K562 (cell line): Measurements from ENCODE around the gene LMBR1. TPM values are rescaled to one million over a fixed set of nuclear protein-coding genes. Genes with fewer than 3 reads are reported as not detected.
A peak's percentile ranks its signal among the peaks of the same experiment; 100 is the strongest.

Experiments used
- ATAC-seq: fragments of 200-7000 bp; cut with Tn5 transposase; 3 replicates; pipeline ENCODE4 v1.9.1; 2020; ENCODE audit warnings: moderate library complexity
- BruUV-seq: library from RNA; stranded (reverse); fragments of 400-500 nt; replicated peaks from 2 replicates; lab custom pipeline; 2021; lab: Mats Ljungman, UMichigan
- CTCF ChIA-PET: fragments of 300-600 bp; formaldehyde crosslinking; extraction: SDS; loops from one replicate; lab custom pipeline; 2021; ENCODE audit warnings: low intra/inter-chr PET ratio; lab: Yijun Ruan, JAX
- POLR2A ChIA-PET: fragments of 300-600, 350-650 bp; sonication (Branson Sonifier 250); formaldehyde crosslinking; extraction: SDS; loops from one replicate; lab custom pipeline; 2021; ENCODE audit warnings: antibody characterized with exemption, inconsistent platforms; lab: Yijun Ruan, JAX
- DNase-seq, 4 experiments: peaks; one replicate each; pipeline versions ENCODE4 v3.0.0 to v3.0.0-alpha.2; 2011 to 2018; ENCODE audit warnings: low spot score in 3 of 4, mixed read lengths in 3 of 4; ENCODE audit errors: extremely low read depth in 1 of 4
- FAIRE-seq: peaks from 2 replicates; lab custom pipeline; 2011; peaks lifted over from hg19 to GRCh38; lab: Jason Lieb, UNC
- H2AFZ ChIP-seq: 2 replicates; pipeline ENCODE4 v1.6.0; 2011; ENCODE audit warnings: low read depth, low read length, control low read depth, inconsistent platforms
- H3K27ac ChIP-seq: fragments of 200-600 bp; 3 replicates; pipeline ENCODE4 v1.8.0; 2011; ENCODE audit warnings: low read depth, mild to moderate bottlenecking, control low read depth, inconsistent platforms, low read length, moderate library complexity, mixed read lengths; ENCODE audit errors: extremely low read depth
- H3K27me3 ChIP-seq, 2 experiments: fragments of 300-600 bp in 1 of 2; 2 replicates in 1 of 2; 3 replicates in 1 of 2; pipeline versions ENCODE4 v1.6.0 to v1.8.0; 2011; ENCODE audit warnings: inconsistent platforms in 2 of 2, low read length in 2 of 2, mild to moderate bottlenecking in 1 of 2, mixed read lengths in 1 of 2, moderate library complexity in 1 of 2; ENCODE audit not compliant: control insufficient read depth in 2 of 2, insufficient read depth in 2 of 2
- H3K36me3 ChIP-seq: fragments of 300-600 bp; 3 replicates; pipeline ENCODE4 v1.8.0; 2011; ENCODE audit warnings: mild to moderate bottlenecking, low read length, inconsistent platforms; ENCODE audit not compliant: control insufficient read depth, insufficient read depth
- H3K4me1 ChIP-seq, 2 experiments: fragments of 200-600 bp in 1 of 2; replicated peaks in 1 of 2; 2 replicates in 1 of 2; 3 replicates in 1 of 2; pipeline versions ENCODE4 v1.5.1 to v1.8.0; 2011; ENCODE audit warnings: inconsistent platforms in 2 of 2, low read length in 2 of 2, mild to moderate bottlenecking in 1 of 2, mixed read lengths in 1 of 2, moderate library complexity in 1 of 2; ENCODE audit not compliant: control insufficient read depth in 2 of 2, insufficient read depth in 2 of 2
- H3K4me2 ChIP-seq: 2 replicates; pipeline ENCODE4 v1.6.1; 2011; ENCODE audit warnings: low read length, control low read depth, inconsistent platforms, mixed read lengths; ENCODE audit not compliant: insufficient read depth
- H3K4me3 ChIP-seq: fragments of 200-600 bp; sonication (generic), shearing (Covaris generic); 2 replicates; pipeline ENCODE4 v1.5.1; 2016; ENCODE audit warnings: control low read depth, inconsistent platforms
- H3K79me2 ChIP-seq: fragments of 200-600 bp; 3 replicates; pipeline ENCODE4 v1.8.0; 2011; ENCODE audit warnings: low read length, inconsistent platforms; ENCODE audit not compliant: control insufficient read depth, insufficient read depth
- H3K9ac ChIP-seq, 2 experiments: 2 replicates each; pipeline versions ENCODE4 v1.6.0 to v1.6.1; 2011; ENCODE audit warnings: low read depth in 2 of 2, low read length in 2 of 2, control low read depth in 1 of 2, inconsistent platforms in 1 of 2, mild to moderate bottlenecking in 1 of 2, mixed read lengths in 1 of 2; ENCODE audit not compliant: insufficient read depth in 1 of 2
- H3K9me1 ChIP-seq: one replicate; pipeline ENCODE4 v1.6.0; 2011; ENCODE audit warnings: inconsistent platforms, mild to moderate bottlenecking, low read length, moderate library complexity; ENCODE audit not compliant: control insufficient read depth, insufficient read depth
- H3K9me3 ChIP-seq: replicated peaks from 2 replicates; pipeline ENCODE4 v1.5.1; 2011; ENCODE audit warnings: low read depth, low read length, inconsistent platforms; ENCODE audit not compliant: control insufficient read depth, insufficient read depth
- H4K20me1 ChIP-seq: replicated peaks from 2 replicates; pipeline ENCODE4 v1.6.1; 2011; ENCODE audit warnings: low read length, inconsistent platforms, mixed read lengths; ENCODE audit not compliant: control insufficient read depth, insufficient read depth
- EZH2 ChIP-seq: IDR thresholded peaks from 2 replicates; pipeline ENCODE4 v1.6.1; 2012; ENCODE audit warnings: low read depth, mild to moderate bottlenecking, inconsistent platforms, low read length, borderline replicate concordance
- GABPB2 ChIP-seq: fragments of 250-450 bp; sonication (Bioruptor Pico); conservative IDR thresholded peaks from 2 replicates; pipeline ENCODE4 v1.5.1; 2021; ENCODE audit warnings: mild to moderate bottlenecking
- HDAC2 ChIP-seq: fragments of 450-650 bp; IDR thresholded peaks from 2 replicates; pipeline ENCODE4 v1.6.1; 2016; ENCODE audit warnings: mild to moderate bottlenecking
- JUN ChIP-seq, 2 experiments: sonication (generic) in 1 of 2; formaldehyde crosslinking in 1 of 2; IDR thresholded peaks; 2 replicates each; pipeline versions ENCODE4 v1.6.1 to v1.8.0; 2012 to 2022; ENCODE audit warnings: borderline replicate concordance in 2 of 2, mild to moderate bottlenecking in 2 of 2, improper control_type of control experiment in 1 of 2, low read depth in 1 of 2, low read length in 1 of 2, missing genetic modification reagents in 1 of 2
- MAFK ChIP-seq: IDR thresholded peaks from 2 replicates; pipeline ENCODE4 v1.6.1; 2011; ENCODE audit warnings: low read length, improper control_type of control experiment
- NCOA2 ChIP-seq, 2 experiments: fragments of 450-650 bp; IDR thresholded peaks; 2 replicates each; pipeline ENCODE4 v1.6.1; 2018; ENCODE audit warnings: mild to moderate bottlenecking in 2 of 2, moderate library complexity in 1 of 2; ENCODE audit not compliant: partially characterized antibody in 2 of 2
- PCBP1 ChIP-seq: fragments of 200-400 bp; formaldehyde crosslinking; IDR thresholded peaks from 2 replicates; pipeline ENCODE4 v1.6.1; 2018; ENCODE audit warnings: mild to moderate bottlenecking, low read depth, low read length; ENCODE audit not compliant: poor library complexity, severe bottlenecking
- ZBTB17 ChIP-seq: fragments of 450-650 bp; formaldehyde crosslinking; IDR thresholded peaks from 2 replicates; pipeline ENCODE4 v1.4.0; 2020; ENCODE audit warnings: mild to moderate bottlenecking
- ZNF174 ChIP-seq: fragments of 250-450 bp; sonication (Bioruptor Pico); IDR thresholded peaks from 2 replicates; pipeline ENCODE4 v1.4.0; 2020; ENCODE audit warnings: mild to moderate bottlenecking
- ZSCAN32 ChIP-seq: fragments of 450-650 bp; formaldehyde crosslinking; IDR thresholded peaks from 2 replicates; pipeline ENCODE4 v1.4.0; 2020; ENCODE audit warnings: mild to moderate bottlenecking, moderate library complexity
- WGBS: fragments of 100-300 bp; shearing (Covaris generic); methylation state at CpG from one replicate; pipeline ENCODE4 v1.1.6; 2016; ENCODE audit warnings: low coverage, mixed read lengths; ENCODE audit not compliant: insufficient coverage; ENCODE audit errors: missing lambda C conversion rate; 5-methylcytosine and 5-hydroxymethylcytosine counted together
- in situ Hi-C: fragments of 300-500 bp; cut with MboI; formaldehyde crosslinking; loops from 4 replicates; pipeline ENCODE4 v1.15.0; 2018; ENCODE audit warnings: inconsistent platforms, mixed read lengths
- intact Hi-C: fragments of 100-400 bp; cut with micrococcal nuclease; formaldehyde crosslinking; loops from 2 replicates; pipeline ENCODE4 v1.14.2; 2022
- polyA plus RNA-seq, 8 experiments: library from polyadenylated mRNA; depleted of rRNA in 4 of 8; stranded (reverse) in 5 of 8; unstranded in 3 of 8; fragments of >200 nt; fragmentation: Nextera tagmentation in 2 of 8; fragmentation: Illumina TruSeq in 1 of 8; extraction: Ambion mirVana in 2 of 8; extraction: Trizol in 1 of 8; gene quantifications; 2 replicates each; pipeline versions ENCODE4 v1.2.1 to v1.2.3, GENCODE V29; 2011 to 2014; ENCODE audit warnings: inconsistent platforms in 1 of 8, missing spikeins in 1 of 8
- total RNA-seq, 7 experiments: library from RNA; depleted of rRNA in 6 of 7; stranded (reverse); fragments of >200 nt in 6 of 7; fragmentation: Illumina TruSeq in 2 of 7; extraction: Trizol in 2 of 7; gene quantifications; 2 replicates each; pipeline versions ENCODE4 v1.2.1 to v1.2.3, GENCODE V29; 2011 to 2021; ENCODE audit warnings: low replicate concordance in 1 of 7
- TF ChIP-seq, protein P1 (sequence below): fragments of 200-600 bp; sonication (generic); IDR thresholded peaks from one replicate; pipeline ENCODE4 v1.6.1; 2012; ENCODE audit warnings: mild to moderate bottlenecking, low read depth, low read length, inconsistent platforms

The LMBR1 gene
- total and polyA plus RNA-seq, 9 of the 15 experiments (the other 6 are each of a cell fraction or from before 2014, with no cell fraction given) = 7.7 to 90.0 (median 59.9) TPM

- Histone ChIP-seq H3K9me1 (no peaks in the 10 kb centered on the region), H3K9ac (no peak overlapping the region), H3K36me3 (peaks cover 20% of the 10 kb centered on the region; the same call in 1 of the 3 replicates), H3K27me3 (no peaks in the 10 kb centered on the region), H3K79me2 (no peaks in the 10 kb centered on the region), H3K4me2 (no peak overlapping the region), H3K4me3 (no peak overlapping the region), H3K27ac (no peak overlapping the region), H4K20me1 (no peaks in the 10 kb centered on the region), H2AFZ (no peak overlapping the region), H3K9me3 (no peaks in the 10 kb centered on the region), H3K4me1 (peaks cover 9 to 14% of the 10 kb centered on the region in 2 experiments; a peak in 4 of 5 replicates)
- BruUV-seq = no TSS peak
- FAIRE-seq (no peak), DNase-seq (no peak), ATAC-seq (peak; percentile 17; the same call in 1 of the 3 replicates)
- CTCF ChIA-PET = no interaction called here
- WGBS = 72% methylated on average over 8 of the region's 8 CpGs
- in situ Hi-C loops = no loop called here
- POLR2A ChIA-PET = interaction anchor here (1.2 to 2.1 kb wide), 3 partner anchors 8 to 23 kb away, joined by 3 to 9 read pairs (median 4); no protein-coding TSS in a partner anchor
- intact Hi-C loops = no loop called here
- TF ChIP-seq, protein P1, sequence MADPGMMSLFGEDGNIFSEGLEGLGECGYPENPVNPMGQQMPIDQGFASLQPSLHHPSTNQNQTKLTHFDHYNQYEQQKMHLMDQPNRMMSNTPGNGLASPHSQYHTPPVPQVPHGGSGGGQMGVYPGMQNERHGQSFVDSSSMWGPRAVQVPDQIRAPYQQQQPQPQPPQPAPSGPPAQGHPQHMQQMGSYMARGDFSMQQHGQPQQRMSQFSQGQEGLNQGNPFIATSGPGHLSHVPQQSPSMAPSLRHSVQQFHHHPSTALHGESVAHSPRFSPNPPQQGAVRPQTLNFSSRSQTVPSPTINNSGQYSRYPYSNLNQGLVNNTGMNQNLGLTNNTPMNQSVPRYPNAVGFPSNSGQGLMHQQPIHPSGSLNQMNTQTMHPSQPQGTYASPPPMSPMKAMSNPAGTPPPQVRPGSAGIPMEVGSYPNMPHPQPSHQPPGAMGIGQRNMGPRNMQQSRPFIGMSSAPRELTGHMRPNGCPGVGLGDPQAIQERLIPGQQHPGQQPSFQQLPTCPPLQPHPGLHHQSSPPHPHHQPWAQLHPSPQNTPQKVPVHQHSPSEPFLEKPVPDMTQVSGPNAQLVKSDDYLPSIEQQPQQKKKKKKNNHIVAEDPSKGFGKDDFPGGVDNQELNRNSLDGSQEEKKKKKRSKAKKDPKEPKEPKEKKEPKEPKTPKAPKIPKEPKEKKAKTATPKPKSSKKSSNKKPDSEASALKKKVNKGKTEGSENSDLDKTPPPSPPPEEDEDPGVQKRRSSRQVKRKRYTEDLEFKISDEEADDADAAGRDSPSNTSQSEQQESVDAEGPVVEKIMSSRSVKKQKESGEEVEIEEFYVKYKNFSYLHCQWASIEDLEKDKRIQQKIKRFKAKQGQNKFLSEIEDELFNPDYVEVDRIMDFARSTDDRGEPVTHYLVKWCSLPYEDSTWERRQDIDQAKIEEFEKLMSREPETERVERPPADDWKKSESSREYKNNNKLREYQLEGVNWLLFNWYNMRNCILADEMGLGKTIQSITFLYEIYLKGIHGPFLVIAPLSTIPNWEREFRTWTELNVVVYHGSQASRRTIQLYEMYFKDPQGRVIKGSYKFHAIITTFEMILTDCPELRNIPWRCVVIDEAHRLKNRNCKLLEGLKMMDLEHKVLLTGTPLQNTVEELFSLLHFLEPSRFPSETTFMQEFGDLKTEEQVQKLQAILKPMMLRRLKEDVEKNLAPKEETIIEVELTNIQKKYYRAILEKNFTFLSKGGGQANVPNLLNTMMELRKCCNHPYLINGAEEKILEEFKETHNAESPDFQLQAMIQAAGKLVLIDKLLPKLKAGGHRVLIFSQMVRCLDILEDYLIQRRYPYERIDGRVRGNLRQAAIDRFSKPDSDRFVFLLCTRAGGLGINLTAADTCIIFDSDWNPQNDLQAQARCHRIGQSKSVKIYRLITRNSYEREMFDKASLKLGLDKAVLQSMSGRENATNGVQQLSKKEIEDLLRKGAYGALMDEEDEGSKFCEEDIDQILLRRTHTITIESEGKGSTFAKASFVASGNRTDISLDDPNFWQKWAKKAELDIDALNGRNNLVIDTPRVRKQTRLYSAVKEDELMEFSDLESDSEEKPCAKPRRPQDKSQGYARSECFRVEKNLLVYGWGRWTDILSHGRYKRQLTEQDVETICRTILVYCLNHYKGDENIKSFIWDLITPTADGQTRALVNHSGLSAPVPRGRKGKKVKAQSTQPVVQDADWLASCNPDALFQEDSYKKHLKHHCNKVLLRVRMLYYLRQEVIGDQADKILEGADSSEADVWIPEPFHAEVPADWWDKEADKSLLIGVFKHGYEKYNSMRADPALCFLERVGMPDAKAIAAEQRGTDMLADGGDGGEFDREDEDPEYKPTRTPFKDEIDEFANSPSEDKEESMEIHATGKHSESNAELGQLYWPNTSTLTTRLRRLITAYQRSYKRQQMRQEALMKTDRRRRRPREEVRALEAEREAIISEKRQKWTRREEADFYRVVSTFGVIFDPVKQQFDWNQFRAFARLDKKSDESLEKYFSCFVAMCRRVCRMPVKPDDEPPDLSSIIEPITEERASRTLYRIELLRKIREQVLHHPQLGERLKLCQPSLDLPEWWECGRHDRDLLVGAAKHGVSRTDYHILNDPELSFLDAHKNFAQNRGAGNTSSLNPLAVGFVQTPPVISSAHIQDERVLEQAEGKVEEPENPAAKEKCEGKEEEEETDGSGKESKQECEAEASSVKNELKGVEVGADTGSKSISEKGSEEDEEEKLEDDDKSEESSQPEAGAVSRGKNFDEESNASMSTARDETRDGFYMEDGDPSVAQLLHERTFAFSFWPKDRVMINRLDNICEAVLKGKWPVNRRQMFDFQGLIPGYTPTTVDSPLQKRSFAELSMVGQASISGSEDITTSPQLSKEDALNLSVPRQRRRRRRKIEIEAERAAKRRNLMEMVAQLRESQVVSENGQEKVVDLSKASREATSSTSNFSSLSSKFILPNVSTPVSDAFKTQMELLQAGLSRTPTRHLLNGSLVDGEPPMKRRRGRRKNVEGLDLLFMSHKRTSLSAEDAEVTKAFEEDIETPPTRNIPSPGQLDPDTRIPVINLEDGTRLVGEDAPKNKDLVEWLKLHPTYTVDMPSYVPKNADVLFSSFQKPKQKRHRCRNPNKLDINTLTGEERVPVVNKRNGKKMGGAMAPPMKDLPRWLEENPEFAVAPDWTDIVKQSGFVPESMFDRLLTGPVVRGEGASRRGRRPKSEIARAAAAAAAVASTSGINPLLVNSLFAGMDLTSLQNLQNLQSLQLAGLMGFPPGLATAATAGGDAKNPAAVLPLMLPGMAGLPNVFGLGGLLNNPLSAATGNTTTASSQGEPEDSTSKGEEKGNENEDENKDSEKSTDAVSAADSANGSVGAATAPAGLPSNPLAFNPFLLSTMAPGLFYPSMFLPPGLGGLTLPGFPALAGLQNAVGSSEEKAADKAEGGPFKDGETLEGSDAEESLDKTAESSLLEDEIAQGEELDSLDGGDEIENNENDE = no peak
- no peak for TF ChIP-seq MAFK
- TF ChIP-seq ZSCAN32 (CRISPR knock-in tag) = no peak
- no peak for TF ChIP-seq ZNF174 (CRISPR knock-in tag)
- TF ChIP-seq EZH2 = no peak
- no peak for TF ChIP-seq JUN (IDR thresholded peaks at IDR 0.05; ENCODE audit: borderline replicate concordance, low read depth, low read length)
- TF ChIP-seq JUN (CRISPR knock-in tag; IDR thresholded peaks at IDR 0.05; ENCODE audit: borderline replicate concordance) = no peak
- TF ChIP-seq PCBP1 = no peak
- TF ChIP-seq ZBTB17 = no peak
- TF ChIP-seq HDAC2 = no peak
- TF ChIP-seq GABPB2 (CRISPR knock-in tag) = no peak
- no peak for TF ChIP-seq NCOA2 (IDR thresholded peaks at IDR 0.05; ENCODE audit: partially characterized antibody in 2 of 2)
Observed at GRCh38 chr7:156666368-156667109, 226.4 kb downstream of the LMBR1 start.
